Muscle of leg (tissue), 11 donors: Measurements from ENCODE around the gene ZBTB44. TPM values are rescaled to one million over a fixed set of nuclear protein-coding genes. Genes with fewer than 3 reads are reported as not detected.

Experiments used
- DNase-seq: peaks from one replicate; pipeline ENCODE4 v3.0.0; 2013
- H3K27ac ChIP-seq: one replicate; pipeline ENCODE4 v1.5.1; 2013; ENCODE audit warnings: mild to moderate bottlenecking, low read length, control low read depth
- H3K27me3 ChIP-seq: one replicate; pipeline ENCODE4 v1.6.1; 2013; ENCODE audit warnings: low read length; ENCODE audit not compliant: control insufficient read depth, insufficient read depth
- H3K36me3 ChIP-seq: one replicate; pipeline ENCODE4 v1.6.1; 2013; ENCODE audit warnings: low read length; ENCODE audit not compliant: control insufficient read depth, insufficient read depth
- H3K4me1 ChIP-seq: one replicate; pipeline ENCODE4 v1.6.1; 2013; ENCODE audit warnings: low read length; ENCODE audit not compliant: control insufficient read depth, insufficient read depth
- H3K4me3 ChIP-seq: one replicate; pipeline ENCODE4 v1.5.1; 2013; ENCODE audit warnings: low read length, control low read depth
- H3K9me3 ChIP-seq: replicated peaks from 2 replicates; pipeline ENCODE4 v1.6.1; 2013; ENCODE audit warnings: low read depth, low read length; ENCODE audit not compliant: control insufficient read depth
- WGBS: methylation state at CpG from one replicate; pipeline ENCODE4 v1.1.5; 2013; ENCODE audit warnings: missing lambda C conversion rate; ENCODE audit not compliant: insufficient coverage; 5-methylcytosine and 5-hydroxymethylcytosine counted together
- polyA plus RNA-seq, 8 donors: library from polyadenylated mRNA; unstranded; fragments of 120-200 nt; gene quantifications; one replicate each; pipeline versions ENCODE4 v1.2.1 to v1.2.3, GENCODE V29; 2013; ENCODE audit warnings: inconsistent platforms in 1 of 8, low replicate concordance in 1 of 8; ENCODE audit not compliant: insufficient read length in 8 of 8, insufficient read depth in 1 of 8
- total RNA-seq: library from RNA; stranded (reverse); fragments of 120-200 nt; gene quantifications from one replicate; pipeline ENCODE4 v1.2.4, GENCODE V29; 2013

The ZBTB44 gene
- total and polyA plus RNA-seq, 9 donors: 18.3 to 37.0 (median 22.8) TPM

GRCh38 chr11:130314184-130314749 is 450 bp downstream of the ZBTB44 start:
- under 1% methylated on average over 57 of the region's 68 CpGs for WGBS
- peaks cover 8% of the 10 kb centered on the region for H3K4me1 ChIP-seq
- peak; percentile 76 for DNase-seq

DNA sequence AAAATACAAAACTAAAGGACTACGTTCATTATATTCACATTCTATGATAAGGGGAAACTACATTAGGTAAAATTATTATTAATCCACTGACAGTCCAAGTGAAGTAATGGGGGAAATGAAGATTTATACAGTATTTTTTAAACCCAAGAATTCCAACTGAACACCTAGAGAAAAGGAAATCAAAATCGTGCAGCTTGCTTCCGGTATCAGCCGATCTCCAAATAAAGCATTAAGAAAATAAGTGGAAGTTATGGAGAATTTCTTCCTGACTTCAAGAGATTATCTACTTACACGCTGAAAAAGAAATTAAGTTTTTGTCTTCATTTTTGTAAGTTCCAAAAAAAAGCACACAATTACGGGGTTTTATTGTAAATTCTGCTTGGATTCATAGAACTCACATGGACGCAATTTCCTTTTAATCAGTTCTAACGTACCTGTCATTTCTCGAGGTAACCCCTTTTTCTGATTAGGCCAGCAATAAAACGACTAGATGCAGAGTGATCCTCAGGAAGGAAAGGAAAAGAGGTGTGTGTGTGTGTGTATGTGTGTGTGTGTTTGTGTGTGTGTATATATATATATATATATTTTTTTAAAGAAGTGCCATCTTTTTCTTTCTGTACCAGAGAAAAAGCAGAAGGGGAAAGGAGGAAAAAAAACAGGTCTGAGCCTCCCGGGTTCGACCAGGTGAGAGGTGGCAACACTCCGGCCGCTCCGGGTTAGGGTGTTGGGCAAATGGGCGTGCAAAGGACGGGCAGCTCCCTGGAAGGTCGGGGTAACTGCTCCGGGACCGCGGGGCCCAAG is 1.1 kb downstream of the ZBTB44 start:
- DNase-seq: peak; percentile 11

More at GRCh38 chr11:130314184-130314749, 450 bp downstream of the ZBTB44 start:
- H3K27ac ChIP-seq: peak overlapping the region; percentile 77
- peaks cover 1% of the 10 kb centered on the region for H3K36me3 ChIP-seq
- peak overlapping the region; percentile 81 for H3K4me3 ChIP-seq
- no peaks in the 10 kb centered on the region for H3K9me3 ChIP-seq
- H3K27me3 ChIP-seq: no peaks in the 10 kb centered on the region

GRCh38 chr11:130312046-130312445 is 2.7 kb downstream of the ZBTB44 start:
- Histone ChIP-seq H3K36me3 (peaks cover 2% of the 10 kb centered on the region), H3K27me3 (no peaks in the 10 kb centered on the region), H3K27ac (no peak overlapping the region), H3K4me3 (no peak overlapping the region), H3K9me3 (no peaks in the 10 kb centered on the region), H3K4me1 (peaks cover 8% of the 10 kb centered on the region)
- DNase-seq: no peak

More for the DNA sequence above, 1.1 kb downstream of the ZBTB44 start:
- Histone ChIP-seq H3K4me3 (peak overlapping the region; percentile 81), H3K36me3 (peaks cover 2% of the 10 kb centered on the region), H3K27me3 (no peaks in the 10 kb centered on the region), H3K9me3 (no peaks in the 10 kb centered on the region), H3K27ac (peak overlapping the region; percentile 77), H3K4me1 (peaks cover 8% of the 10 kb centered on the region)
- 0% methylated on average over 9 of the region's 21 CpGs for WGBS

DNA sequence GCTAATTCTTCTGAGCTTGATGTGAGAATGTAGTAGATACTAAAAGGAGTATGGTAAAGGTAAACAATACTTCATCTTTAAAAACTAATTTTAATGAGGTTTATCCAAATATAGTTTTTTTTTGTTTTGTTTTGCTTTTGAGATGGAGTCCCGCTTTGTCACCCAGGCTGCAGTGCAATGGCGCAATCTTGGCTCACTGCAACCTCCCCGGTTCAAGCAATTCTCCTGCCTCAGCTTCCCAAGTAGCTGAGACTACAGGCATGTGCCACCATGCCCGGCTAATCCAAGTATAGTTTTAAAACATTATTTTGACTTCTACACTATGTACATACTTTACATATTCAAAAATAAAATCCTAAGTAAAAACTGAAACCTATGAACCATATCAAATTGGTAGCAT is 4.1 kb downstream of the ZBTB44 start:
- Histone ChIP-seq H3K4me1 (peaks cover 6% of the 10 kb centered on the region), H3K4me3 (no peak overlapping the region), H3K36me3 (peaks cover 2% of the 10 kb centered on the region), H3K27ac (no peak overlapping the region), H3K27me3 (no peaks in the 10 kb centered on the region), H3K9me3 (peaks cover 4% of the 10 kb centered on the region)
- WGBS: 85% methylated on average over 4 of the region's 4 CpGs
- DNase-seq: no peak

- no peak overlapping the region for H3K4me3 ChIP-seq
- WGBS: 100% methylated on average over 1 of the region's 2 CpGs
- no peak for DNase-seq
- peaks cover 7% of the 10 kb centered on the region for H3K9me3 ChIP-seq
- peaks cover 2% of the 10 kb centered on the region for H3K36me3 ChIP-seq
- no peak overlapping the region for H3K27ac ChIP-seq
- no peaks in the 10 kb centered on the region for H3K4me1 ChIP-seq
- no peaks in the 10 kb centered on the region for H3K27me3 ChIP-seq
Observed at GRCh38 chr11:130308886-130309285, 5.8 kb downstream of the ZBTB44 start.

- H3K4me1 ChIP-seq: no peaks in the 10 kb centered on the region
- no peak for DNase-seq
Observed at GRCh38 chr11:130308059-130308458, 6.7 kb downstream of the ZBTB44 start.

GRCh38 chr11:130304651-130305050 is 10.1 kb downstream of the ZBTB44 start:
- Histone ChIP-seq H3K36me3 (peaks cover 5% of the 10 kb centered on the region), H3K4me3 (no peak overlapping the region), H3K9me3 (peaks cover 7% of the 10 kb centered on the region), H3K27me3 (no peaks in the 10 kb centered on the region), H3K4me1 (peaks cover 3% of the 10 kb centered on the region), H3K27ac (no peak overlapping the region)
- no peak for DNase-seq
- no CpG with 5 or more reads among the region's 2 CpGs for WGBS

More at GRCh38 chr11:130308059-130308458, 6.7 kb downstream of the ZBTB44 start:
- WGBS: 83% methylated on average over 1 of the region's 7 CpGs
- Histone ChIP-seq H3K27me3 (no peaks in the 10 kb centered on the region), H3K36me3 (peaks cover 2% of the 10 kb centered on the region), H3K4me3 (no peak overlapping the region), H3K27ac (no peak overlapping the region), H3K9me3 (peaks cover 7% of the 10 kb centered on the region)

- Histone ChIP-seq H3K9me3 (peaks cover 4% of the 10 kb centered on the region), H3K4me3 (no peak overlapping the region), H3K27me3 (no peaks in the 10 kb centered on the region), H3K36me3 (peaks cover 2% of the 10 kb centered on the region), H3K4me1 (peaks cover 3% of the 10 kb centered on the region), H3K27ac (no peak overlapping the region)
- DNase-seq: no peak
- 57% methylated on average over 4 of the region's 5 CpGs for WGBS
Observed at GRCh38 chr11:130301002-130301401, 13.7 kb downstream of the ZBTB44 start.

DNA sequence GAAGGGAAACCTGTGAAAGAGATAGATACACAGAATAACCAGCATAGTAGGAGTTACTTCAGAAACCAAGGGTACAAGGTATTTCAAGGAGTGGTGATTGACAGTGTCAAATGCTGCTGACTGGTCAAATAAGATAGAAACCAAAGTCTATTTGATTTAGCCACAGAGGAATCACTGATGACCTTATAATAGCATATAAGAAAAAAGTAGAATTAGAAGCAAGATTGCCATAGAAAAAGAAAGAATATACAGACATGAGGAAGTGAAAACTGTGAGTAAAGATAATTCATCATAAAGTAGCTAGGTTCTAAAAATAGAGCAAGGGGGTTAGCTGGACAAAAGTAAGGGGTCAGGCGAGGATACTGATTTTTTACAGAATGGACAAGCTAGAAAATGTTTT is 14.2 kb downstream of the ZBTB44 start:
- no CpG with 5 or more reads among the region's 1 CpG for WGBS
- H3K27me3 ChIP-seq: no peaks in the 10 kb centered on the region
- peaks cover 3% of the 10 kb centered on the region for H3K4me1 ChIP-seq
- peak; percentile 4 for DNase-seq
- H3K27ac ChIP-seq: no peak overlapping the region
- H3K4me3 ChIP-seq: no peak overlapping the region
- peaks cover 2% of the 10 kb centered on the region for H3K9me3 ChIP-seq
- H3K36me3 ChIP-seq: peaks cover 2% of the 10 kb centered on the region

GRCh38 chr11:130299978-130300377 is 14.7 kb downstream of the ZBTB44 start:
- 100% methylated on average over 1 of the region's 5 CpGs for WGBS
- no peak for DNase-seq
- Histone ChIP-seq H3K27me3 (no peaks in the 10 kb centered on the region), H3K9me3 (no peaks in the 10 kb centered on the region), H3K4me1 (peaks cover 3% of the 10 kb centered on the region), H3K27ac (no peak overlapping the region), H3K4me3 (no peak overlapping the region), H3K36me3 (peaks cover 2% of the 10 kb centered on the region)
